Measurements from ENCODE around the gene ARTN. TPM values are rescaled to one million over a fixed set of nuclear protein-coding genes. Genes with fewer than 3 reads are reported as not detected.

The ARTN gene
- total and polyA plus RNA-seq, 9 of the 15 experiments (the other 6 are each of a cell fraction or from before 2014, with no cell fraction given): 0.06 to 0.38 TPM; not detected in 7

DNA sequence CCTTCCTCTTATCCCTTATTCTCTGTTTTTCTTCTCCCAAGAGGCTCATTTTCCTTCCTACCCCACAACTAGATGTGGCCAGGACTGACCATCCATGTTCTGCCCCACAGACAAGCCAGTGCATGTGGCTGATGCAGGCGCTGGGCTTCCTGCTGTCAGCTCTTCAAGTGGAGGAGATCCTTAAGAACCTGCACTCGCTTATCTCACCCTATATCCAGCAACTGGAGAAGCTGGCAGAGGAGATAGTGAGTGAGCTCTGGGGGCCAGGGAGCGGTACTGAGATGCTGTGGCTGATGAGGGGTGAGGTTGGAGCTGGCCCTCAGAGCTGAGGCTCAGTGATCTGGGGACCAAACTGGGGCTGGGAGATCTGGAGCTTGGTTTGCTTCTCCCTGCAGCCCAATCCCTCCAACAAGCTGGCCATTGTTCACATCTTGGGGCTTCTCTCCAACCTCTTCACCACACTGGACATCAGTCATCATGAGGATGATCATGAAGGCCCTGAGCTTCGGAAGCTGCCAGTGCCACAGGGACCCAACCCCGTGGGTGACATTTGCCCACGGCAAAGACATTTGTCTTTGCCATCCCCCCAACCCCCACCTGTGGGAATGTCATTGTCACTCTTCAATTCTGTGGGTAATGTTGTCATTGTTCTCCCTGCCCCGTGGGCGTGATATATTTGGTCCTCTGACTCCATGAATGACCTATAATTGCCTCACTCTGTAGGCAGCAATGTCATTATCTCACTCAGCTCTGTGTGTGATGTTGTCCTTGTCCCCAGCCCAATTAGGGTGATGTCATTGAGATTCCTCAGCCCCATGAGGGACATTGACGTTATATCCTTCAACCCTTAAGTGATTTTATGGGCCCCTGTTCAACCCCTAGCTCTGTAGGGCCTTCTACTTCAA lies 25.0 kb downstream of the ARTN start:
- CTCF ChIA-PET (ENCODE audit: low intra/inter-chr PET ratio): no interaction called here
- TF ChIP-seq, protein P1, sequence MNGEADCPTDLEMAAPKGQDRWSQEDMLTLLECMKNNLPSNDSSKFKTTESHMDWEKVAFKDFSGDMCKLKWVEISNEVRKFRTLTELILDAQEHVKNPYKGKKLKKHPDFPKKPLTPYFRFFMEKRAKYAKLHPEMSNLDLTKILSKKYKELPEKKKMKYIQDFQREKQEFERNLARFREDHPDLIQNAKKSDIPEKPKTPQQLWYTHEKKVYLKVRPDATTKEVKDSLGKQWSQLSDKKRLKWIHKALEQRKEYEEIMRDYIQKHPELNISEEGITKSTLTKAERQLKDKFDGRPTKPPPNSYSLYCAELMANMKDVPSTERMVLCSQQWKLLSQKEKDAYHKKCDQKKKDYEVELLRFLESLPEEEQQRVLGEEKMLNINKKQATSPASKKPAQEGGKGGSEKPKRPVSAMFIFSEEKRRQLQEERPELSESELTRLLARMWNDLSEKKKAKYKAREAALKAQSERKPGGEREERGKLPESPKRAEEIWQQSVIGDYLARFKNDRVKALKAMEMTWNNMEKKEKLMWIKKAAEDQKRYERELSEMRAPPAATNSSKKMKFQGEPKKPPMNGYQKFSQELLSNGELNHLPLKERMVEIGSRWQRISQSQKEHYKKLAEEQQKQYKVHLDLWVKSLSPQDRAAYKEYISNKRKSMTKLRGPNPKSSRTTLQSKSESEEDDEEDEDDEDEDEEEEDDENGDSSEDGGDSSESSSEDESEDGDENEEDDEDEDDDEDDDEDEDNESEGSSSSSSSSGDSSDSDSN (IDR thresholded peaks at IDR 0.05; ENCODE audit: borderline replicate concordance in 1 of 2, low read depth in 2 of 2, low read length in 2 of 2): 0 out of 4 replicates have a peak, but pooled peaks of 1 of the 2 experiments have one; percentile 78
- no peak for TF ChIP-seq ZNF124 (CRISPR knock-in tag; IDR thresholded peaks at IDR 0.05)
- peak; percentile 65 for TF ChIP-seq CREM (IDR thresholded peaks at IDR 0.05; ENCODE audit: low read depth)
- 0 out of 2 replicates have a peak, but pooled peaks have one; percentile 46 for TF ChIP-seq MTA2 (IDR thresholded peaks at IDR 0.05; ENCODE audit: low read depth)
- peak; percentile 81 for TF ChIP-seq CBFA2T3 (IDR thresholded peaks at IDR 0.05)
- TF ChIP-seq KLF16 (IDR thresholded peaks at IDR 0.05): peak; percentile 42; the same call in 1 of the 2 replicates
- TF ChIP-seq BCL6 (CRISPR knock-in tag; IDR thresholded peaks at IDR 0.05): no peak
- TF ChIP-seq, protein P2, sequence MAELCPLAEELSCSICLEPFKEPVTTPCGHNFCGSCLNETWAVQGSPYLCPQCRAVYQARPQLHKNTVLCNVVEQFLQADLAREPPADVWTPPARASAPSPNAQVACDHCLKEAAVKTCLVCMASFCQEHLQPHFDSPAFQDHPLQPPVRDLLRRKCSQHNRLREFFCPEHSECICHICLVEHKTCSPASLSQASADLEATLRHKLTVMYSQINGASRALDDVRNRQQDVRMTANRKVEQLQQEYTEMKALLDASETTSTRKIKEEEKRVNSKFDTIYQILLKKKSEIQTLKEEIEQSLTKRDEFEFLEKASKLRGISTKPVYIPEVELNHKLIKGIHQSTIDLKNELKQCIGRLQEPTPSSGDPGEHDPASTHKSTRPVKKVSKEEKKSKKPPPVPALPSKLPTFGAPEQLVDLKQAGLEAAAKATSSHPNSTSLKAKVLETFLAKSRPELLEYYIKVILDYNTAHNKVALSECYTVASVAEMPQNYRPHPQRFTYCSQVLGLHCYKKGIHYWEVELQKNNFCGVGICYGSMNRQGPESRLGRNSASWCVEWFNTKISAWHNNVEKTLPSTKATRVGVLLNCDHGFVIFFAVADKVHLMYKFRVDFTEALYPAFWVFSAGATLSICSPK (IDR thresholded peaks at IDR 0.05; ENCODE audit: borderline replicate concordance): no peak
- TF ChIP-seq, protein P3, sequence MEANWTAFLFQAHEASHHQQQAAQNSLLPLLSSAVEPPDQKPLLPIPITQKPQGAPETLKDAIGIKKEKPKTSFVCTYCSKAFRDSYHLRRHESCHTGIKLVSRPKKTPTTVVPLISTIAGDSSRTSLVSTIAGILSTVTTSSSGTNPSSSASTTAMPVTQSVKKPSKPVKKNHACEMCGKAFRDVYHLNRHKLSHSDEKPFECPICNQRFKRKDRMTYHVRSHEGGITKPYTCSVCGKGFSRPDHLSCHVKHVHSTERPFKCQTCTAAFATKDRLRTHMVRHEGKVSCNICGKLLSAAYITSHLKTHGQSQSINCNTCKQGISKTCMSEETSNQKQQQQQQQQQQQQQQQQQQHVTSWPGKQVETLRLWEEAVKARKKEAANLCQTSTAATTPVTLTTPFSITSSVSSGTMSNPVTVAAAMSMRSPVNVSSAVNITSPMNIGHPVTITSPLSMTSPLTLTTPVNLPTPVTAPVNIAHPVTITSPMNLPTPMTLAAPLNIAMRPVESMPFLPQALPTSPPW (CRISPR knock-in tag; IDR thresholded peaks at IDR 0.05): peak; percentile 44; the same call in 1 of the 2 replicates
- TF ChIP-seq, protein P4, sequence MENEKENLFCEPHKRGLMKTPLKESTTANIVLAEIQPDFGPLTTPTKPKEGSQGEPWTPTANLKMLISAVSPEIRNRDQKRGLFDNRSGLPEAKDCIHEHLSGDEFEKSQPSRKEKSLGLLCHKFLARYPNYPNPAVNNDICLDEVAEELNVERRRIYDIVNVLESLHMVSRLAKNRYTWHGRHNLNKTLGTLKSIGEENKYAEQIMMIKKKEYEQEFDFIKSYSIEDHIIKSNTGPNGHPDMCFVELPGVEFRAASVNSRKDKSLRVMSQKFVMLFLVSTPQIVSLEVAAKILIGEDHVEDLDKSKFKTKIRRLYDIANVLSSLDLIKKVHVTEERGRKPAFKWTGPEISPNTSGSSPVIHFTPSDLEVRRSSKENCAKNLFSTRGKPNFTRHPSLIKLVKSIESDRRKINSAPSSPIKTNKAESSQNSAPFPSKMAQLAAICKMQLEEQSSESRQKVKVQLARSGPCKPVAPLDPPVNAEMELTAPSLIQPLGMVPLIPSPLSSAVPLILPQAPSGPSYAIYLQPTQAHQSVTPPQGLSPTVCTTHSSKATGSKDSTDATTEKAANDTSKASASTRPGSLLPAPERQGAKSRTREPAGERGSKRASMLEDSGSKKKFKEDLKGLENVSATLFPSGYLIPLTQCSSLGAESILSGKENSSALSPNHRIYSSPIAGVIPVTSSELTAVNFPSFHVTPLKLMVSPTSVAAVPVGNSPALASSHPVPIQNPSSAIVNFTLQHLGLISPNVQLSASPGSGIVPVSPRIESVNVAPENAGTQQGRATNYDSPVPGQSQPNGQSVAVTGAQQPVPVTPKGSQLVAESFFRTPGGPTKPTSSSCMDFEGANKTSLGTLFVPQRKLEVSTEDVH (IDR thresholded peaks at IDR 0.05; ENCODE audit: low read depth, partially characterized antibody): no peak
- no peak for TF ChIP-seq BACH1 (tag; IDR thresholded peaks at IDR 0.05)
- TF ChIP-seq SPI1 (IDR thresholded peaks at IDR 0.05; ENCODE audit: borderline replicate concordance, low read depth, low read length): no peak
- peak; percentile 77 for TF ChIP-seq TAL1 (IDR thresholded peaks at IDR 0.05)

More for the DNA sequence above, 25.0 kb downstream of the ARTN start:
- peak overlapping the region in 1 of 2 experiments; percentile 11; a peak in 1 of 4 replicates for H3K9ac ChIP-seq (ENCODE audit: insufficient read depth in 1 of 2, low read depth in 2 of 2, low read length in 2 of 2)
- WGBS (ENCODE audit: insufficient coverage, low coverage, missing lambda C conversion rate): 48% methylated on average over 9 of the region's 9 CpGs
- no peaks in the 10 kb centered on the region for H3K79me2 ChIP-seq (ENCODE audit: control insufficient read depth, insufficient read depth, low read length)
- no peaks in the 10 kb centered on the region for H3K9me3 ChIP-seq (replicated peaks; ENCODE audit: control insufficient read depth, insufficient read depth, low read depth, low read length)
- in situ Hi-C loops (cut with MboI): no loop called here
- H3K27ac ChIP-seq (ENCODE audit: extremely low read depth, low read depth, low read length): no peak overlapping the region
- H2AFZ ChIP-seq (ENCODE audit: low read depth, low read length): no peak overlapping the region
- H4K20me1 ChIP-seq (replicated peaks; ENCODE audit: control insufficient read depth, insufficient read depth, low read length): peaks cover 9% of the 10 kb centered on the region; the same call in 1 of the 2 replicates
- peaks cover 15 to 16% of the 10 kb centered on the region in 2 experiments; a peak in 4 of 5 replicates for H3K4me1 ChIP-seq (replicated peaks in 1 of 2; ENCODE audit: control insufficient read depth in 2 of 2, insufficient read depth in 2 of 2, low read length in 2 of 2)
- intact Hi-C loops (cut with micrococcal nuclease): no loop called here
- peaks cover 68% of the 10 kb centered on the region for H3K36me3 ChIP-seq (ENCODE audit: control insufficient read depth, insufficient read depth, low read length)
- POLR2A ChIA-PET: interaction anchor here (0.6 to 2.0 kb wide), 9 partner anchors 8 to 265 kb away, joined by 3 to 11 read pairs (median 3); partner anchors contain the start of genes ATP6V0B, DPH2 and IPO13
- BruUV-seq (replicated peaks): no TSS peak
- H3K9me1 ChIP-seq (ENCODE audit: control insufficient read depth, insufficient read depth, low read length): no peaks in the 10 kb centered on the region
- H3K4me2 ChIP-seq (ENCODE audit: insufficient read depth, low read length): no peak overlapping the region; the same call in 1 of the 2 replicates
- H3K27me3 ChIP-seq (ENCODE audit: control insufficient read depth in 2 of 2, insufficient read depth in 2 of 2, low read length in 2 of 2): no peaks in the 10 kb centered on the region
- no peak overlapping the region for H3K4me3 ChIP-seq
- DNase-seq (ENCODE audit: extremely low read depth in 1 of 4, low spot score in 3 of 4): peak; percentile 65 to 77 (median 70)
- peak; percentile 76 for ATAC-seq
- FAIRE-seq: peak; percentile 60

Data from K562 (cell line).